IMR-90 (cell line): ENCODE measurements around the gene RSRC1. TPM values are rescaled to one million over a fixed set of nuclear protein-coding genes. Genes with fewer than 3 reads are reported as not detected.

ENCODE experiments used
- ATAC-seq: fragments of 200-7000 bp; cut with Tn5 transposase; 2 replicates; pipeline ENCODE4 v1.9.1; 2020; ENCODE audit warnings: low read depth, mild to moderate bottlenecking, moderate library complexity
- BruUV-seq: library from RNA; stranded (reverse); fragments of 400-500 nt; replicated peaks from 2 replicates; lab custom pipeline; 2021; lab: Mats Ljungman, UMichigan
- CTCF ChIA-PET: fragments of 300-600 bp; formaldehyde crosslinking; extraction: SDS; loops from one replicate; lab custom pipeline; 2021; ENCODE audit warnings: antibody characterized with exemption; lab: Yijun Ruan, JAX
- POLR2A ChIA-PET: fragments of 300-600 bp; sonication (Branson Sonifier 250); formaldehyde crosslinking; loops from one replicate; lab custom pipeline; 2022; ENCODE audit warnings: antibody characterized with exemption; ENCODE audit not compliant: unreplicated experiment; lab: Charles Lee
- DNase-seq: peaks from one replicate; pipeline ENCODE4 v3.0.0; 2013
- H2AFZ ChIP-seq: replicated peaks from 2 replicates; pipeline ENCODE3; 2013; ENCODE audit warnings: low read length, mild to moderate bottlenecking; ENCODE audit not compliant: poor library complexity
- H2AK5ac ChIP-seq: 2 replicates; pipeline ENCODE4 v1.6.1; 2013; ENCODE audit warnings: low read depth, low read length, inconsistent platforms
- H2AK9ac ChIP-seq: replicated peaks from 2 replicates; pipeline ENCODE3; 2013; ENCODE audit warnings: mild to moderate bottlenecking, low read depth, low read length, moderate library complexity; ENCODE audit not compliant: poor library complexity
- H2BK120ac ChIP-seq: 2 replicates; pipeline ENCODE4 v1.6.1; 2013; ENCODE audit warnings: low read depth, low read length, inconsistent platforms
- H2BK15ac ChIP-seq: 3 replicates; pipeline ENCODE4 v1.6.1; 2013; ENCODE audit warnings: low read depth, low read length, inconsistent platforms
- H2BK20ac ChIP-seq: 2 replicates; pipeline ENCODE4 v1.6.1; 2013; ENCODE audit warnings: low read depth, mild to moderate bottlenecking, inconsistent platforms, low read length, moderate library complexity
- H2BK5ac ChIP-seq: 2 replicates; pipeline ENCODE4 v1.6.1; 2013; ENCODE audit warnings: mild to moderate bottlenecking, low read depth, low read length, inconsistent platforms; ENCODE audit not compliant: poor library complexity, severe bottlenecking
- H3K14ac ChIP-seq: replicated peaks from 2 replicates; pipeline ENCODE4 v1.6.1; 2013; ENCODE audit warnings: low read depth, low read length, inconsistent platforms
- H3K18ac ChIP-seq: 2 replicates; pipeline ENCODE4 v1.6.1; 2013; ENCODE audit warnings: low read depth, low read length, control low read depth
- H3K23ac ChIP-seq: 2 replicates; pipeline ENCODE4 v1.6.1; 2013; ENCODE audit warnings: low read depth, low read length, inconsistent platforms
- H3K27ac ChIP-seq: 2 replicates; pipeline ENCODE4 v1.5.1; 2013; ENCODE audit warnings: mild to moderate bottlenecking, control low read depth, low read length; ENCODE audit not compliant: insufficient read depth
- H3K27me3 ChIP-seq: 2 replicates; pipeline ENCODE4 v1.6.1; 2013; ENCODE audit warnings: low read length; ENCODE audit not compliant: control insufficient read depth, insufficient read depth
- H3K36me3 ChIP-seq: 2 replicates; pipeline ENCODE4 v1.6.1; 2013; ENCODE audit warnings: low read length, mixed read lengths; ENCODE audit not compliant: control insufficient read depth, insufficient read depth
- H3K4ac ChIP-seq: 2 replicates; pipeline ENCODE4 v1.6.1; 2013; ENCODE audit warnings: low read depth, low read length, inconsistent platforms
- H3K4me1 ChIP-seq: 2 replicates; pipeline ENCODE4 v1.6.1; 2013; ENCODE audit warnings: low read length, mixed read lengths; ENCODE audit not compliant: control insufficient read depth, insufficient read depth
- H3K4me2 ChIP-seq: 2 replicates; pipeline ENCODE4 v1.6.1; 2013; ENCODE audit warnings: low read depth, mild to moderate bottlenecking, control low read depth, low read length, moderate library complexity
- H3K4me3 ChIP-seq: 2 replicates; pipeline ENCODE4 v1.5.1; 2013; ENCODE audit warnings: low read depth, mild to moderate bottlenecking, control low read depth, low read length, moderate library complexity; ENCODE audit not compliant: insufficient read depth
- H3K56ac ChIP-seq: 2 replicates; pipeline ENCODE4 v1.6.1; 2013; ENCODE audit warnings: low read length, inconsistent platforms; ENCODE audit not compliant: insufficient read depth; ENCODE audit errors: extremely low read depth
- H3K79me1 ChIP-seq, 2 experiments: 2 replicates each; pipeline ENCODE4 v1.6.1; 2013; ENCODE audit warnings: low read length in 2 of 2, inconsistent platforms in 1 of 2, low read depth in 1 of 2
- H3K9ac ChIP-seq: 2 replicates; pipeline ENCODE4 v1.6.1; 2013; ENCODE audit warnings: low read depth, low read length, control low read depth
- H3K9me1 ChIP-seq: 2 replicates; pipeline ENCODE4 v1.6.1; 2013; ENCODE audit warnings: low read length, inconsistent platforms; ENCODE audit not compliant: insufficient read depth
- H3K9me3 ChIP-seq: 2 replicates; pipeline ENCODE4 v1.6.1; 2013; ENCODE audit warnings: low read length; ENCODE audit not compliant: control insufficient read depth, insufficient read depth
- H4K20me1 ChIP-seq: 2 replicates; pipeline ENCODE4 v1.6.1; 2013; ENCODE audit warnings: low read length, inconsistent platforms; ENCODE audit not compliant: insufficient read depth
- H4K5ac ChIP-seq: 2 replicates; pipeline ENCODE4 v1.6.1; 2013; ENCODE audit warnings: mild to moderate bottlenecking, low read depth, low read length, control low read depth
- H4K8ac ChIP-seq, 2 experiments: 2 replicates each; pipeline ENCODE4 v1.6.1; 2013; ENCODE audit warnings: low read depth in 2 of 2, low read length in 2 of 2, control low read depth in 1 of 2, inconsistent platforms in 1 of 2
- H4K91ac ChIP-seq: 2 replicates; pipeline ENCODE4 v1.6.1; 2013; ENCODE audit warnings: low read depth, low read length, inconsistent platforms; ENCODE audit not compliant: insufficient read depth
- BHLHE40 ChIP-seq: fragments of 150-350 bp; IDR thresholded peaks from 2 replicates; pipeline ENCODE4 v1.6.1; 2016; ENCODE audit warnings: mild to moderate bottlenecking, low read depth, low read length
- CEBPB ChIP-seq: IDR thresholded peaks from 2 replicates; pipeline ENCODE4 v1.6.1; 2012; ENCODE audit warnings: low read depth, low read length, improper control_type of control experiment
- CTCF ChIP-seq: conservative IDR thresholded peaks from 2 replicates; pipeline ENCODE4 v1.5.1; 2012; ENCODE audit warnings: mild to moderate bottlenecking, low read depth, low read length, improper control_type of control experiment
- MXI1 ChIP-seq: IDR thresholded peaks from 2 replicates; pipeline ENCODE4 v1.6.1; 2012; ENCODE audit warnings: low read depth, mild to moderate bottlenecking, low read length, moderate library complexity, borderline replicate concordance
- NFE2L2 ChIP-seq: fragments of 150-350 bp; IDR thresholded peaks from 2 replicates; pipeline ENCODE4 v1.6.1; 2016; ENCODE audit warnings: low read depth, mild to moderate bottlenecking, low read length
- POLR2A ChIP-seq: IDR thresholded peaks from 2 replicates; pipeline ENCODE4 v1.6.1; 2012; ENCODE audit warnings: mild to moderate bottlenecking, low read depth, low read length
- RFX5 ChIP-seq: IDR thresholded peaks from 2 replicates; pipeline ENCODE4 v1.8.0; 2012; ENCODE audit warnings: low read depth, mild to moderate bottlenecking, low read length, moderate library complexity
- USF2 ChIP-seq: fragments of 150-350 bp; IDR thresholded peaks from 2 replicates; pipeline ENCODE4 v1.6.1; 2017; ENCODE audit warnings: mild to moderate bottlenecking, antibody characterized with exemption, low read length, low read depth
- WGBS, 2 experiments: methylation state at CpG; one replicate each; pipeline versions ENCODE4 v1.1.5 to v1.1.7; 2013; ENCODE audit warnings: missing lambda C conversion rate in 2 of 2; ENCODE audit not compliant: insufficient read length in 1 of 2; ENCODE audit errors: extremely low coverage in 2 of 2; 5-methylcytosine and 5-hydroxymethylcytosine counted together
- dilution Hi-C: fragments of 300-500 bp; cut with HindIII; formaldehyde crosslinking; loops from one replicate; pipeline ENCODE4 v1.14.3; 2018; ENCODE audit warnings: low sequenced_read_pairs; ENCODE audit not compliant: unreplicated experiment
- in situ Hi-C: fragments of 300-500 bp; cut with MboI; formaldehyde crosslinking; loops from 3 replicates; pipeline ENCODE4 v1.14.3; 2019; ENCODE audit warnings: low sequenced_read_pairs, inconsistent platforms, mixed read lengths
- intact Hi-C: fragments of 100-400 bp; cut with micrococcal nuclease; formaldehyde crosslinking; loops from 2 replicates; pipeline ENCODE4 v1.10.0; 2022
- polyA plus RNA-seq, 3 experiments: library from polyadenylated mRNA; depleted of rRNA; stranded (reverse); fragments of >200 nt; gene quantifications; 2 replicates each; pipeline ENCODE4 v1.2.3, GENCODE V29; 2012; ENCODE audit warnings: low replicate concordance in 1 of 3
- total RNA-seq: library from RNA; depleted of rRNA; stranded (reverse); fragments of >200 nt; gene quantifications from 2 replicates; pipeline ENCODE4 v1.2.3, GENCODE V29; 2012

The RSRC1 gene
- total and polyA plus RNA-seq, 2 of the 4 experiments (the other 2 are of a cell fraction) = 3.8 to 41.8 TPM

- no peaks in the 10 kb centered on the region for H3K79me1 ChIP-seq
- no peak overlapping the region for H3K56ac ChIP-seq
- H3K4ac ChIP-seq = no peak overlapping the region
- no peaks in the 10 kb centered on the region for H3K36me3 ChIP-seq
- WGBS, 2 experiments = no CpG with 5 or more reads among the region's 2 CpGs
- H3K23ac ChIP-seq = no peak overlapping the region
- in situ Hi-C loops (no loop called here), intact Hi-C loops (no loop called here), dilution Hi-C loops (no loop called here)
- H4K20me1 ChIP-seq = no peaks in the 10 kb centered on the region
- ATAC-seq (no peak), DNase-seq (no peak)
- no peak overlapping the region for H4K91ac ChIP-seq
- no peak overlapping the region for H4K8ac ChIP-seq
- H3K14ac ChIP-seq = no peak overlapping the region
- no peak overlapping the region for H4K5ac ChIP-seq
- ChIA-PET CTCF (interaction anchor here (0.6 to 0.9 kb wide), 2 partner anchors 48 to 105 kb away, joined by 3 read pairs; no protein-coding TSS in a partner anchor), POLR2A (interaction anchor here (0.5 kb wide), 1 partner anchor 74 kb away, joined by 6 read pairs; no protein-coding TSS in a partner anchor)
- H2BK15ac ChIP-seq = no peak overlapping the region
- no peak for TF ChIP-seq RFX5
- no peak for TF ChIP-seq NFE2L2
- no peak for TF ChIP-seq USF2
- no peak for TF ChIP-seq POLR2A
- TF ChIP-seq CEBPB = no peak
- no peak for TF ChIP-seq MXI1
- no peak for TF ChIP-seq CTCF
- TF ChIP-seq BHLHE40 = no peak
- H3K4me3 ChIP-seq = no peak overlapping the region
- H2BK120ac ChIP-seq = no peak overlapping the region
- no peaks in the 10 kb centered on the region for H3K9me3 ChIP-seq
- H3K9me1 ChIP-seq = no peaks in the 10 kb centered on the region
- no peak overlapping the region for H3K27ac ChIP-seq
- no peak overlapping the region for H2AK9ac ChIP-seq
- no peak overlapping the region for H2BK20ac ChIP-seq
- H3K4me2 ChIP-seq = no peak overlapping the region
- H2AFZ ChIP-seq = no peak overlapping the region
- H3K4me1 ChIP-seq = no peaks in the 10 kb centered on the region
- no peaks in the 10 kb centered on the region for H3K27me3 ChIP-seq
- no peak overlapping the region for H2AK5ac ChIP-seq
- no TSS peak for BruUV-seq
- H3K9ac ChIP-seq = no peak overlapping the region
- H3K18ac ChIP-seq = no peak overlapping the region
- no peak overlapping the region for H2BK5ac ChIP-seq
Observed at GRCh38 chr3:158354713-158355112, 244.8 kb downstream of the RSRC1 start.
